RPMI7951 (cell line): ENCODE results near the gene SH3BP2. TPM values are rescaled to one million over a fixed set of nuclear protein-coding genes. Genes with fewer than 3 reads are reported as not detected.
A peak's percentile ranks its signal among the peaks of the same experiment; 100 is the strongest.
"Not testable (repeated sequence)": the region's sequence is repeated elsewhere in the genome, so short reads cannot be mapped to it uniquely, and the experiment has no call there.

ENCODE experiments used
- DNase-seq: peaks from one replicate; pipeline ENCODE4 v3.0.0-alpha.2; 2012; ENCODE audit warnings: low read depth
- total RNA-seq: library from RNA; depleted of rRNA; stranded (reverse); fragments of >200 nt; shearing (Covaris generic); gene quantifications from 2 replicates; pipeline ENCODE4 v1.2.3, GENCODE V29; 2014

The SH3BP2 gene
- total RNA-seq, 1 experiment from 2014 or later = 24.8 TPM

- not testable (repeated sequence) for DNase-seq
These were observed 30.2 kb upstream of the SH3BP2 start for GRCh38 chr4:2762486-2763370.

GRCh38 chr4:2763511-2763967 is 29.3 kb upstream of the SH3BP2 start:
- DNase-seq = no peak

- DNase-seq = no peak
These were observed 26.9 kb upstream of the SH3BP2 start for GRCh38 chr4:2765832-2766526.

DNA sequence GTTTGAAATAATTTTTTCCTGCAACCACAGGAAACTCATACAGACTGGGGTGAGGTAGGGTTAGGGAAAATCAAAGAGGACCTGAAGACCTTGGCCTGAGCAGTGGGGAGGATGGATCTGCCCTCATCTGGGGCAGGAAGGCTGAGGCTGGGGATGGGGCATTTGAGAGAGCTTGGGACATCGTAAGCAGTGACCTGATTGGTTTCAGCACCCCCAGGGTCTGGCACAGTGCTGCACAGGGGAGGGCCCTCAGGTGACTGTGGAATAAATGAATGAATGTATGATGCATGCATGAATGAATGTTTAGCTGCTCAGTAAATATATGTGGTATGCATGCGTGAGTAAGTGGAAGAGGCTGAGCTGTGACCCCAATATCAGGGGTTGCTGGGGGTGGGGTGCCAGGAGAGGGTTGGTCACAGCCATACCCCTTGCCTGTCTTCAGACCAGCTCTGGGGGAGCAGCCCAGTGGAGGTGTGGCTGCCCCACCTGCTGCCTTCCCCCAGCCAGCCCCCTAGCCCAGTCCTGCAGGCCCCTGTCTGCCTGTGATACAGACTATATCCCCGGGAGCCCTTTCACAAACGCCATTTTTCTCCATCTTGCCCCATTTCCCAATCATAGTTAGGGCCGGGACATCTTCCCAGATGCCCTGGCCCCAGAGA is 25.7 kb upstream of the SH3BP2 start:
- DNase-seq = no peak

DNA sequence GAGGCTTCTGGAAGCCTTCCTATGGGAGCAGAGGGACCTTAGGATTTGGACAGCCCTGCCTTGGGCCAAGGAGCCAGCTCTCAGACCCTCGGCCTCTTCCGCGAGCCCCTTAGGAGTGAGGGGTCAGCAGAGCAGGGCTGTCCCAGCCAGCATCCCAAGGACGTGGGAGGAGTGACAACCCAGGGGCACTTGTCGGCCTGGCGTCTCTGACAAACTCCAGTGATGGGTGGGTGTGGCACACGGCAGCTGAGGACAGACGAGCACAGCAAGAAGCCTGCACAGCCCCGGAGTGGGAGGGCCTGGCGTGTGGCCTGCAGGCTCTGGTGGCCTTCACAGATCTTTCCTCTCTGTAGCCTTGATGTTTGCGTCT is 25.2 kb upstream of the SH3BP2 start:
- DNase-seq = no peak

- DNase-seq = no peak
These were observed 24.8 kb upstream of the SH3BP2 start for GRCh38 chr4:2768124-2768523.

DNA sequence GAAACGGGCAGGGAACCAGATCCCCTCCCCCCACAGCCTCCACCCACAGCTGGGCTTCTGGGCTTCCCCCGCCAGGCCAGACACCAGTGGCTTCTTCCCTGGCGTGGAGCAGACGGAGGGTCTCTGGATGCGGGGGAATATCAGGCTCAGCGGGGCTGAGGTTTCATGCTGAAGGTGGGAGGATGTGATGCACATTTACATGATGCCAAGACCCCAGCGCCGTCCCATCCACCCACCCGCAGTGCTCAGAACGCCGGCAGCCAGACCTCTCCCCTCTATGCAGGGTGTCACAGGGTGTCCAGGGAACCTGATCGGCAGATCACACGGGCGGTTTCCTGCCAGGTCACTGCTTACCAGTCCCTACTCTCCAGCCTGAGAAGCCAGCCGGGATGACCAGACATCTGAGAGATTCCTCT is 24.0 kb upstream of the SH3BP2 start:
- no peak for DNase-seq

GRCh38 chr4:2771264-2771663 is 21.6 kb upstream of the SH3BP2 start:
- DNase-seq = no peak

- not testable (repeated sequence) for DNase-seq
These were observed 12.2 kb upstream of the SH3BP2 start for GRCh38 chr4:2780643-2781042.

- no peak for DNase-seq
These were observed 11.0 kb upstream of the SH3BP2 start for GRCh38 chr4:2781911-2782310.

GRCh38 chr4:2783790-2784189 is 9.1 kb upstream of the SH3BP2 start:
- DNase-seq = no peak

GRCh38 chr4:2785613-2786012 is 7.3 kb upstream of the SH3BP2 start:
- no peak for DNase-seq

GRCh38 chr4:2786152-2786671 is 6.7 kb upstream of the SH3BP2 start:
- no peak for DNase-seq

GRCh38 chr4:2786794-2787229 is 6.1 kb upstream of the SH3BP2 start:
- no peak for DNase-seq

- no peak for DNase-seq
These were observed 5.4 kb upstream of the SH3BP2 start for GRCh38 chr4:2787230-2788100.

GRCh38 chr4:2788101-2788500 is 4.8 kb upstream of the SH3BP2 start:
- DNase-seq = no peak

GRCh38 chr4:2788532-2789103 is 4.3 kb upstream of the SH3BP2 start:
- peak; percentile 66 for DNase-seq

DNA sequence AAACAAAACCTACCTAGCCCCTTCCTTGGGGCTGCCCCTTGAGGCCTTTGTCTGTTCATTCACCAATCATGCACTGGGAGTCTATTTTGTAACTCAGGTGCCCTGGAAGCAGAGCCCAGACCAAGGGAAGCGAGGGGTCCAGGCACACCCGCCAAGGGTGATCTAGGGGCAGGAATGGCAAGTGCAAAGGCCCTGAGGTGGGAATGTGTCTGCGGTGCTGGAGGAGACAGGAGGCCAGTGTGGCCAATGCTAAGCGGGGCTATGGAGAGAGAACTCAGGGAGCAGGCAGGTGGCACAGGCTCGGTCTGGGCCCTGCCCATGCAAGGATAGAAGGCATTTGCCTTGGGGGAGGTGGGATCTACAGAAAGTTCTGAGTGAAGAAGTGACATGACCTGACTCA is 3.5 kb upstream of the SH3BP2 start:
- no peak for DNase-seq

DNA sequence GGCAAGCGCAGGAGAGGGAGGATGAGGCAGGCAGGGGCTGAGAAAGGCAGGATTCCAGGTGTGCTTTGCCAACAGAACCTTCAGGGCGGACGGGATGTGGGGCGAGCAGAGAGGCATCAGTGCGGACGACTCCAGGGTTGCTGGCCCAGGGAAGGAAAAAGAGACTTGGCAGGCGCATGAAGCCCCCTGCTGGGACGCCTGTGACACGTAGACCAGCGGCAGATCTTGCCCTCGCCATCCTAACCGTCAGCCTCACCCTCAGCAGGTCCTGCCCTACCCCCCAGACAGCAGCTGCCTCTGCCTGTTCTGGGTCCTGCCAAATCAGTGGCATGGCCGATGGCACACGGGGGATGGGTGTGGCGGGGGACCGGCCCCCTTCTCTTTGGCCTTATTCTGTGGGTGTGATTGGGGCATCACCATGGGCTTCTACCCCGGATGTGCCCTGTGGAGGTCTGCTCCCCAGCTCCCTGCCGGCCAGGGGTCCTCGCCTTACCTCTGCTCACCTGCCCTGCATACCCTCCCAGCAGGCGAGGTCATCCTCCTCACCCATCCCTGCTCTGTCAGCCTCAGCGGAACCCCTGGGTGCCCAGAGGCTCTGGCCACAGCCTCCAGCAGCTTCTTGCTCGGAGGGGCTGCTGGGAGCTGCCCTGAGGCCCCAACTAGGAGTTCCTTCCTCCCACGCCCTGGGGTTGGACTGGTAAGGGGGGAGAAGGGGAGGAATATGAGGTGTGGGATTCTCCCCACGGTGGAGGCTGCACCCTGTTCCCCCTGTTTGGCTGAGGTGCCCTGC is 2.9 kb upstream of the SH3BP2 start:
- DNase-seq = no peak
